Measurements from ENCODE around the gene COQ8B.
"Not testable (repeated sequence)": the region's sequence is repeated elsewhere in the genome, so short reads cannot be mapped to it uniquely, and the experiment has no call there.

COQ8B gene

GRCh38 chr19:40741527-40742390, 25.1 kb upstream of the COQ8B start:
- DNase-seq: no peak

DNA sequence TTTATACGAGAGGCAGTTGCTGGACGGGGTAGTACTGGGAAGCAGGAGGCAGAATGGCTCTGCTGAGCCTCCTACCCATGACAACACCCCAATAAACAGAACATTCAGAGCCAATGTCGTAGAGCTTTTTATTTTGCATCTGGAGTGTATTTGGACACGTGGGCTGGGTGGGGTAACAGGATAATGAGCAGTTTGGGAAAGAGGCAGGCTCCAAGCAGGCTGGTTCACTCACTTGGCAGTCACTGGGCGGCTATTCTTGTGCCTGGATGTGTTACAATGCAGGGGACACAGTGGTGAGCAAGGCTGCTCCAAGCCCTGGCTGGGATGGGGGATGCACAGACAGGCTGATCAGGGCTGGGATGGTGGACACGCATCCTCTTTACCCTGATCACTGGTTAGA, 24.1 kb upstream of the COQ8B start:
- no peak for DNase-seq

DNA sequence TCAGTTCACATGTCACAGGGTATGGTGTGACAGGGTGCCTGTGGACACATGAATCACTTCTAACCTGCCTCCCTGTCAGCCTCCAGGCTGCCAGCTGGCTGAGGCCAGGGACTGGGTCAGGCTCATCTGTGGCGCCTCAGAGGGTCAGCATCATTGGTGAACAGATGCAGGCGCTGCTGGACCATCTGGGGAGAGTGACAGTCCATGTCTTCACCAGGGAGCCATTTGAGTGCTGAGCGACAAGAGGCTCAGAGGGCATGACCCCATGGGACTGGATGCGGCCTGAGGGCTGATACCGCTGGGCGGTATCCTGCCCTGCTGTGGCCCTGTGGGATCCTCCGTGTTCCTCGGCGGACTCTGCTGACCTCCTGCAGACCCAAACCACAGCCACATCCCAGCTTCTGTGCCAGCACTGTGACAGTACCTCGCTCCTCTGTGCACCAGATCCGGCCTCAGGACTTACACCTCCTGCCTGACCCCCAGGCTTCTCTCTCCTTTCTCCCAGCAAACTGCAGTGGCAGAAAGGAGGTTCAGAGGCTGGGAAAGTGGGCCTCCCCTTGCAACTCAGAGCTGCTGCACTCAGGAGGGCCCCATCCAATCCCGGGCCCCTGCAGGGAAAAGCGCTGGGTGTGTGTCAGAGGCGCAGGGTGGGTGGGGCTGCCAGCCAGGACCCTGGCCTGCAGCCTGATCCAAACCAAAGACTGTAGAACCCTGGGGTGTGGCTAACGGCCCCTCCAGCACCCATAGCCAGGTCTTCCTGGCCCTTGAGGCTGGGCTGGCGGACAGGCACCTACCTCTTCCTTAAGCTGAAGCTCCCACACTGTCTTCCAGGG, 23.4 kb upstream of the COQ8B start:
- DNase-seq: no peak

GRCh38 chr19:40739030-40739839, 22.5 kb upstream of the COQ8B start:
- no peak for DNase-seq

- DNase-seq: no peak
Observed at GRCh38 chr19:40737102-40737644, 20.5 kb upstream of the COQ8B start.

DNA sequence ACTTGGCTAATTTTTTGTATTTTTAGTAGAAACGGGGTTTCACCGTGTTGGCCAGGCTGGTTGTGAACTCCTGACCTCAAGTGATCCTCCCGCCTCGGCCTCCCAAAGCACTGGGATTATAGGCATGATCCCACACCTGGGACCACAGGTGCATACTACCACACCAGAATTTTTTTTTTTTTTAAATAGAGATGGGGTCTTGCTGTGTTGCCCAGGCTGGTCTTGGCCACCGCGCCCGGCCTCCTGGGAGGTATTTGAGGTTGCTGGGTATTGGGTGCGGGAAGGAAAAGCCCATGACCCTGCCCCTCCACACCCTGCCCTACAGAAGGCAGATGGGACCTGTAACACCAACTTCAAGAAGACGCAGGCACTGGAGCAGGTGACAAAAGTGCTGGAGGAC, 20.0 kb upstream of the COQ8B start:
- no peak for DNase-seq

DNA sequence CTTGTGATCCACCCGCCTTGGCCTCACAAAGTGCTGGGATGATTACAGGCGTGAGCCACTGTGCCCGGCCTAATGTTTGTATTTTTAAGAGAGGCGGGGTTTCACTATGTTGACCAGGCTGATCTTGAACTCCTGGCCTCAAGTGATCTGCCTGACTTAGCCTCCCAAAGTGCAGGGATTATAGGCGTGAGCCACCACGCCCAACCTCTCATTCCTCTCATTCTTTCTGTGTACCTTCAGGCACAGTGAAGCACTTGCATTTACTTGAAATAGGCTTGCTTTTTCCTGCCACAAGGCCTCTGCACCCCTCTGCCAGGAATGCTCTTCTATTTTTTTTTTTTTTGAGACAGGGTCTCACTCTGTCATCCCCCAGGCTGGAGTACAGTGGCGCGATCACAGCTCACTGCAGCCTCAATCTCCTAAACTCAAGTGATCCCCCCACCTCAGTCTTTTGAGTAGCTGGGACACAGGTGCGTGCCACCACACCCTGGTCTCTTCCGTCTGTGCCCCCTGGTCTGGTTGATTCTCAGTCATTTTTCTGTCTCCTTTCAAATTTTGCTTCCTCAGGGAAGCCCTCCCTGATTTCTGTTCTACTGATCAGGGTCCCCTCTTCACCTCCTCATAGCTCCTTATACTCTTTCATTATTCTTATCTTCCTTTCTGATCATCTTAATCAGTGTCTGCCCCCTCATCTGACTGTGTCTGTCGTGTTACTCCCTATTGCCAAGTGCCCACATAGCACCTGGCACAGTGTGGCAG, 18.5 kb upstream of the COQ8B start:
- no peak for DNase-seq

GRCh38 chr19:40733149-40733548, 16.5 kb upstream of the COQ8B start:
- no peak for DNase-seq

- DNase-seq: not testable (repeated sequence)
Observed at GRCh38 chr19:40732304-40732703, 15.6 kb upstream of the COQ8B start.

GRCh38 chr19:40730065-40730464, 13.4 kb upstream of the COQ8B start:
- DNase-seq: not testable (repeated sequence)

DNA sequence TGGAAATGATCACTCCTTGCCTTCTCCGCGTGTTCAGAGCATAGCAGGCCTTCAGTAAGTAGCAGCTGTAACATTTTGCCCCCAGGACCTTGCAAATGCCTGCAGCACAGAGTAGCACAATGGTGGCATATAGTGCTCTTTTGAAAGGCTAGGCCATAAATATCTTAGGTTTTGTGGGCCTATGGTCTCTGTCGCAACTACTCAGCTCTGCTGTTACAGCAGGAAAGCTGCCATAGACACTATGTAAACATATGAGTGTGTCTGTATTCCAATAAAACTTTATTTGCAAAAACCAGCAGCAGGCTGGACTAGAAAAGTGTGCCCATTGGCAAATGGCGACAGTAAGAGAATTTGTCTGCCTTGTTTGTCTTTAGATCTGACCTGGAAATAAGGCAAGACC, 9.6 kb upstream of the COQ8B start:
- DNase-seq: no peak

- no peak for DNase-seq
Observed at GRCh38 chr19:40724855-40725254, 8.2 kb upstream of the COQ8B start.

DNA sequence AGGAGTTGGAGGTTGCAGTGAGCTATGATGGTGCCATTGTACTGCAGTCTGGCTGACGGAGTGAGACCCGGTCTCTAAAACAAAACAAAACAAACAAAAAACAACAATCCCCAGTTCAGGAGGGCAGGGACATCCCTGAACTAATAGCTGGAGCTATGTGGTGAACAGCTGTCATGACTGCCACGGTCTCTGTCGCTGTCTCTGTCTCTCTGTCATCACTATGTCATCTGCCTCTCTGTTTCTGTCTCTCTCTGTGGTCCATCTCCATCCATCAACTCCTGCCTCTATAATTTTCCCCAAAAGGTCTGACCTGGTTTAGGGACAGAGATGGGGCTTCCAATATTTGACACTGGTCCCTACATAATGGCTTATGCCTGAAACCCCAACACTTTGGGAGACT, 7.6 kb upstream of the COQ8B start:
- DNase-seq: no peak

DNA sequence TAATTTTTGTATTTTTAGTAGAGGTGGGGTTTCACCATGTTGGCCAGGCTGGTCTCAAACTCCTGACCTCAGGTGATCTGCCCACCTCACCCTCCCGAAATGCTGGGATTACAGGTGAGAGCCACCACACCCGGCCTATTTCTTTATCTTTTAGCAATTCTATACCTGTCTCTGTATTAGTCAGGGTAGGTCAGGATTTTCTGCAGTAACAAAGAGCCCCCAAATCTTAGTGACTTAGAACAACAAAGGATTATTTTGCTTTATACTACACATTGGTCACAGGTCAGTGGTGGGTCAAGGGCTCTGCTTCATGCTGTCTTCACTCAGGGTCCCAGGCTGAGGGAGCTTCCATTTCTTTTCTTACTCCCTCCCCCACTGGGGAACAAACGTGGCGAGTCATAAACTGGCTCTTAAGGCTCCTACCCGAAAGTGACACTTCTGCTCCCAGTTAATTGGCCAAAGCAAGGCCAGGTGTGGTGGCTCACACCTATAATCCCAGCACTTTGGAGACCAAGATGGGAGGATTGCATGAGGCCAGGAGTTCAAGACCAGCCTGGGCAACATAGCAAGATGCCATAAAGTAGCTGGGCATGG, 7.1 kb upstream of the COQ8B start:
- DNase-seq: no peak

GRCh38 chr19:40721936-40722661, 5.4 kb upstream of the COQ8B start:
- DNase-seq: no peak

DNA sequence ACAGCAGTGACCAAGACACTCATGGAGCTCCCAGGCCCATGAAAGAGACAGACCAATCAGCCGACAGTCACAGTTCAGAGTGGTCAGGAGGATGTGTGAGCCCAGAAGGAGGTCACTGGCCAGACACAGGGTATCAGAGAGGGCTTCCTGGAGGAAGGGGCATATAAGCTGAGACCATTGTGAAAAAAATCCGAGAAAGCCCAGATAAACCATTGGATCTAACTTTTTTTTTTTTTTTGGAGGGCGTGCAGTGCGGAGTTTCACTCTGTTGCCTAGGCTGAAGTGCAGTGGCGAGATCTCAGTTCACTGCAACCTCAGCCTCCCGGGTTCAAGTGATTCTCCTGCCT, 4.4 kb upstream of the COQ8B start:
- DNase-seq: no peak

DNA sequence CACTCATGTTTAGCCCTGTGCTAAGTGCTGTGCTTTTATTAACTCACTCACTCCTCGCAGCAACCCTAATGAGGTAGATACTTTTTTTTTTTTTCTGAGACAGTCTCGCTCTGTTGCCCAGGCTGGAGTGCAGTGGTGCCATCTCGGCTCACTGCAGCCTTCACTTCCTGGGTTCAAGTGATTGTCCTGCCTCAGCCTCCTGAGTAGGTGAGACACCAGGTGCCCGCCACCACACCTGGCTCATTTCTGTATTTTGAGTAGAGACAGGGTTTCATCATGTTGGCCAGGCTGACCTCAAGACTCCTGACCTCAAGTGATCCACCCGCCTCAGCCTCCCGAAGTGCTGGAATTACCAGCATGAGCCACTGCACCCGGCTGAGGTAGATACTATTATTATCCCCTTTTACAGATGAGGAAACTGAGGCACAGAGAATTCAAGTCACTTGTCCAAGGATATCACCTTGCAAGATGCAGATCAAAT, 2.8 kb upstream of the COQ8B start:
- DNase-seq: no peak

DNA sequence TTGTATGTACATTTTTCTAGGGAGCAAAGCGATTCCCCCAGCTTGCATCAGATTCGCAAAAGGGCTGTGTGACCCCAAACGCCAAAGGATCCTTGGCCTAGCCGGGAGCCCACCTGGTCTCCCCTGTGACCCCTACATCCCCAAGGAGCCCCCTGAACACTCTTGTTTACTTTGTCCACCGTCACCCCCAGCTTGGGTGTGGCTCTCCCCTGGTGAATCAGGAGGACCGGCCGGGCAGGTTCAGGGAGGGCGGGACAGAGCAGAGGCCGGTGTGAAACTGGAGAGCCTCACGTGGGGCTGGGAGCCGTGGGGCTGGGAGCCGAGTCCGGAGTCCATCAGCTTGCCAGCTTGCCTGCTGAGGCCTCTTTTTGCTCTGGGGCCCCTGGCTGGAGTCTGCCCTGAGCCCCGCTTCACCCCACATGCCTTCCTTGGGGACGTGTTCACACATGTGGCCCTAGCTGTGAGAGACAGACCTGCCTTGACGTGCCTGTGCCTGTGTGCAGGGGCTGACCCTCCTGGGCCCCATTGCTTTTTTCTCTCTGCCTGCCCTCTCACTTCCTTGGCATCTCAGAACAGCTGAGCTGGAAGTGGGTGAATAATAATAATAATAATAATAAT, 2.2 kb upstream of the COQ8B start:
- peak; percentile 56 for DNase-seq

GRCh38 chr19:40717880-40718773, 1.4 kb upstream of the COQ8B start:
- no peak for DNase-seq

Measured in NCI-H2171 treated with DMSO at 0.1 percent for 48 hours (cell line).